Mammary epithelial cell (primary cell): ENCODE results near the gene KLHL29.

Experiments used
- EZH2 ChIP-seq: IDR thresholded peaks from 2 replicates; pipeline ENCODE4 v1.6.1; 2012; ENCODE audit warnings: low read length, inconsistent platforms, borderline replicate concordance
- TF ChIP-seq, protein P1 (sequence below), 2 donors: IDR thresholded peaks in 1 of 2; conservative IDR thresholded peaks in 1 of 2; 2 replicates each; pipeline ENCODE4 v1.5.1; 2011 to 2012; ENCODE audit warnings: inconsistent platforms in 2 of 2, low read length in 2 of 2, mild to moderate bottlenecking in 2 of 2, control low read depth in 1 of 2, low read depth in 1 of 2; ENCODE audit not compliant: insufficient read depth in 1 of 2; ENCODE audit errors: extremely low read depth in 1 of 2

DNA sequence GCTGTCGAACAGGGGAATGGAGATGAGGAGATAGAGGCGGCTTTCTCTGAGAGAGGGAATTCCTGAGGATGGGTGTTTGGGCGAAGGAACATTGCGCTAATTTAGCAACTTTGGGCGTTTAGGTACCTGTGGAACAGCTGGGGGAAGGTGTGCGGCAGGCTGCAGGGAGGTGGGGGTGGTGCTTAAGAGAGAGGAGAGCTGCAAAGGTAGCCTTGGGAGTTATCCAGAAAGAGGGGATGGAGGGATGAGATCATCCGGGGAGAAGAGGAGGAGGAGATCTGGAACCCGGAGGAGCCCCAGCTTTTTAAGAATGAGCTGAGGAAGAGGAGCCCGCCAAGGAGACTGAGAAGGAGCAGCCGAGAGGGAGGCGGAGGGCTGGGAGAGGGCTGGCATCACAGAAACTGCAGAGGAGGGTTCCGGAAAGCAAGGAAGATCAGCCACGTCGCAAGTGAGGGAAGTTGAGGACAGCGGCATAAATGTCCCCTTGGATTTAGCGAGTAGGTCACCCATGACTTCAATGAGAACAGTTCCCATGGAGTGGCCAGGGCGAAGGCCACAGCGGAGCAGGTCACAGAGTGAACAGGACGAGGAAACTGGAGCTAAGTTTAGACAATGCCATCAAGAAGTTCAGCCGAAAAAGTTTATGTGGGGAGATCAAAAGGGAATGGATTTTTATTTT, 174.7 kb downstream of the KLHL29 start:
- TF ChIP-seq, protein P1, sequence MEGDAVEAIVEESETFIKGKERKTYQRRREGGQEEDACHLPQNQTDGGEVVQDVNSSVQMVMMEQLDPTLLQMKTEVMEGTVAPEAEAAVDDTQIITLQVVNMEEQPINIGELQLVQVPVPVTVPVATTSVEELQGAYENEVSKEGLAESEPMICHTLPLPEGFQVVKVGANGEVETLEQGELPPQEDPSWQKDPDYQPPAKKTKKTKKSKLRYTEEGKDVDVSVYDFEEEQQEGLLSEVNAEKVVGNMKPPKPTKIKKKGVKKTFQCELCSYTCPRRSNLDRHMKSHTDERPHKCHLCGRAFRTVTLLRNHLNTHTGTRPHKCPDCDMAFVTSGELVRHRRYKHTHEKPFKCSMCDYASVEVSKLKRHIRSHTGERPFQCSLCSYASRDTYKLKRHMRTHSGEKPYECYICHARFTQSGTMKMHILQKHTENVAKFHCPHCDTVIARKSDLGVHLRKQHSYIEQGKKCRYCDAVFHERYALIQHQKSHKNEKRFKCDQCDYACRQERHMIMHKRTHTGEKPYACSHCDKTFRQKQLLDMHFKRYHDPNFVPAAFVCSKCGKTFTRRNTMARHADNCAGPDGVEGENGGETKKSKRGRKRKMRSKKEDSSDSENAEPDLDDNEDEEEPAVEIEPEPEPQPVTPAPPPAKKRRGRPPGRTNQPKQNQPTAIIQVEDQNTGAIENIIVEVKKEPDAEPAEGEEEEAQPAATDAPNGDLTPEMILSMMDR (conservative IDR thresholded peaks at IDR 0.05 in 1 of 2, IDR thresholded peaks at IDR 0.05 in 1 of 2; ENCODE audit: extremely low read depth in 1 of 2, insufficient read depth in 1 of 2, low read depth in 1 of 2, low read length in 2 of 2) = no peak
- no peak for TF ChIP-seq EZH2
